ENCODE data around the gene ROR1.

ROR1 gene

GRCh38 chr1:64042331-64043100, 268.7 kb downstream of the ROR1 start:
- no peak for TF ChIP-seq REST (IDR thresholded peaks at IDR 0.05; ENCODE audit: insufficient read depth in 1 of 2, low read depth in 2 of 2, low read length in 2 of 2)
- TF ChIP-seq SIN3A (IDR thresholded peaks at IDR 0.05; ENCODE audit: borderline replicate concordance, insufficient read depth, low read length): no peak
- no peak for TF ChIP-seq TAF1 (IDR thresholded peaks at IDR 0.05; ENCODE audit: borderline replicate concordance, insufficient read depth, low read length)
- no peak for TF ChIP-seq POLR2AphosphoS5 (IDR thresholded peaks at IDR 0.05; ENCODE audit: low read depth, low read length)
- TF ChIP-seq FOXP2 (optimal IDR thresholded peaks at IDR 0.05; ENCODE audit: borderline replicate concordance, extremely low read depth, extremely low read length, insufficient read depth): no peak

DNA sequence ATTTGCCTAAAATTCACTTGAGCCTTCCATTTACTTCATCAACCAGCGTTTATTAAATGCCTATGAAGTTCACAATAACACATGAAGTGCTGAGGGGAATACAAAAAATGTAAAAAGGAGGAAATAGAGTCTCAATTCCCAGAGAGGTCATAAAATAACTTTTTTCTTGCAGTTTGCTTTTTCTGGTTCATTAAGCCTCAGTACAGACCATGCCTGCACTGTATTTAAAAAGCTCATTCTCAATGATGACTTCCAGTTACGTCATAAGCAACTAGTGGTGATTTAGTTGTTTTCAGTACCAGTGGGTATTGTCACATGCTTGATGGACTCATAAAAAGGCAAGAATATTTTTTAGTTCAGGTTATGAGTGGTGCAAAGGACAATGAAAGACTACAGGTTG, 269.5 kb downstream of the ROR1 start:
- TF ChIP-seq SIN3A (IDR thresholded peaks at IDR 0.05; ENCODE audit: borderline replicate concordance, insufficient read depth, low read length) (no peak), FOXP2 (optimal IDR thresholded peaks at IDR 0.05; ENCODE audit: borderline replicate concordance, extremely low read depth, extremely low read length, insufficient read depth) (no peak), REST (IDR thresholded peaks at IDR 0.05; ENCODE audit: insufficient read depth in 1 of 2, low read depth in 2 of 2, low read length in 2 of 2) (no peak), POLR2AphosphoS5 (IDR thresholded peaks at IDR 0.05; ENCODE audit: low read depth, low read length) (no peak), TAF1 (IDR thresholded peaks at IDR 0.05; ENCODE audit: borderline replicate concordance, insufficient read depth, low read length) (no peak)

- TF ChIP-seq FOXP2 (optimal IDR thresholded peaks at IDR 0.05; ENCODE audit: borderline replicate concordance, extremely low read depth, extremely low read length, insufficient read depth): no peak
- TF ChIP-seq REST (IDR thresholded peaks at IDR 0.05; ENCODE audit: insufficient read depth in 1 of 2, low read depth in 2 of 2, low read length in 2 of 2): no peak
- no peak for TF ChIP-seq POLR2AphosphoS5 (IDR thresholded peaks at IDR 0.05; ENCODE audit: low read depth, low read length)
- TF ChIP-seq SIN3A (IDR thresholded peaks at IDR 0.05; ENCODE audit: borderline replicate concordance, insufficient read depth, low read length): no peak
- TF ChIP-seq TAF1 (IDR thresholded peaks at IDR 0.05; ENCODE audit: borderline replicate concordance, insufficient read depth, low read length): no peak
These were observed 270.2 kb downstream of the ROR1 start for GRCh38 chr1:64043976-64044375.

DNA sequence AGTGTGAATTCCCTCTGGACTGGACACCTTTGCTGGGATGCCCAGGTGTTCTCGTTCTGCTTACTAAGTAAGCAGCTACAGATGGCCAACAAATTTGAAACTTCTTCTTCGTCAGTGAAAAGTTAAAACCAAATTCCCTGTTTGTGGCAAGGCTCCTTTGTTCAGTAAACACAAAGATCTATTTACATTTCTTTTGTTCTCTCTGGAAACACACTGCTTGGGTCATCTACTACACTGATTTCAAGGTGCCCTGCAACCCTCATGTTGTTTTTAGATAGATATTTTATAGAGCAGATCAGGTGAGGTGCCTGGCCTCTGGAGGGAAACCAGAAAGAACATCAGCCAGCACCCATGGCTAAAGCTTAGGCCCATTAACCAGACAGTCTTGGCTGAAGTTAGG, 272.4 kb downstream of the ROR1 start:
- TF ChIP-seq REST (IDR thresholded peaks at IDR 0.05; ENCODE audit: insufficient read depth in 1 of 2, low read depth in 2 of 2, low read length in 2 of 2) (no peak), TAF1 (IDR thresholded peaks at IDR 0.05; ENCODE audit: borderline replicate concordance, insufficient read depth, low read length) (no peak), POLR2AphosphoS5 (IDR thresholded peaks at IDR 0.05; ENCODE audit: low read depth, low read length) (no peak)
